Uterus (tissue), 4 donors: ENCODE results near the gene IL4R. TPM values are rescaled to one million over a fixed set of nuclear protein-coding genes. Genes with fewer than 3 reads are reported as not detected.
"Not testable (repeated sequence)": the region's sequence is repeated elsewhere in the genome, so short reads cannot be mapped to it uniquely, and the experiment has no call there.

ENCODE experiments used
- DNase-seq, 2 donors: peaks; one replicate each; pipeline ENCODE4 v3.0.0-alpha.2; 2019 to 2020
- H3K27ac ChIP-seq, 2 donors: fragments of 200-600 bp; sonication (generic); 1 replicate in 1 of 2; 2 replicates in 1 of 2; pipeline ENCODE4 v1.5.1; 2016 to 2018
- H3K27me3 ChIP-seq, 2 donors: fragments of 200-600 bp; sonication (generic); one replicate each; pipeline ENCODE4 v1.5.1; 2018 to 2019; ENCODE audit warnings: control low read depth in 1 of 2
- H3K36me3 ChIP-seq, 2 donors: fragments of 200-600 bp; sonication (generic); one replicate each; pipeline ENCODE4 v1.5.1; 2019; ENCODE audit warnings: control low read depth in 1 of 2
- H3K4me1 ChIP-seq, 2 donors: fragments of 200-600 bp; sonication (generic); one replicate each; pipeline ENCODE4 v1.5.1; 2018 to 2019; ENCODE audit warnings: control low read depth in 1 of 2
- H3K4me3 ChIP-seq, 2 donors: fragments of 200-600 bp; sonication (generic); 1 replicate in 1 of 2; 2 replicates in 1 of 2; pipeline ENCODE4 v1.5.1; 2018 to 2019; ENCODE audit warnings: mild to moderate bottlenecking in 1 of 2
- H3K9me3 ChIP-seq, 2 donors: fragments of 200-600 bp; sonication (generic); one replicate each; pipeline ENCODE4 v1.5.1; 2019; ENCODE audit warnings: control low read depth in 1 of 2
- CTCF ChIP-seq, 4 experiments: fragments of 200-600 bp in 2 of 4; fragments of 450-650 bp in 2 of 4; sonication (generic) in 2 of 4; IDR thresholded peaks; one replicate each; pipeline ENCODE4 v1.5.1; 2016 to 2019; ENCODE audit warnings: antibody characterized with exemption in 4 of 4, mild to moderate bottlenecking in 2 of 4, moderate library complexity in 1 of 4
- POLR2A ChIP-seq, 2 donors: fragments of 450-650 bp; IDR thresholded peaks; one replicate each; pipeline ENCODE4 v1.6.1; 2016; ENCODE audit warnings: antibody characterized with exemption in 2 of 2, mild to moderate bottlenecking in 1 of 2, moderate library complexity in 1 of 2
- intact Hi-C: fragments of 100-400 bp; cut with DNase I; formaldehyde crosslinking; loops from one replicate; pipeline ENCODE4 v1.15.1; 2023; ENCODE audit warnings: low total_unique reads
- total RNA-seq, 4 donors: library from RNA; depleted of rRNA in 3 of 4; stranded (reverse); fragments of >200 nt in 3 of 4; gene quantifications; one replicate each; pipeline versions ENCODE4 v1.1.0 to v1.2.4, GENCODE V29; 2014 to 2023
- donor health status: DM: yes; HTN: yes; CAD: no.

IL4R gene
- total RNA-seq, 4 donors from 2014 or later = 9.4 to 137 (median 45.4) TPM

- intact Hi-C loops = no loop called here
- DNase-seq = peak; percentile 98
These were observed 45.1 kb upstream of the IL4R start, which contains the start of gene NSMCE1 for GRCh38 chr16:27268376-27269299. Gene NSMCE1, minus strand, starts transcription at chr16:27268772. Its CDS starts 11,202 bp downstream, at chr16:27257570.

GRCh38 chr16:27269300-27270150, 44.2 kb upstream of the IL4R start:
- TF ChIP-seq POLR2A (IDR thresholded peaks at IDR 0.05) = no peak
- TF ChIP-seq CTCF (IDR thresholded peaks at IDR 0.05) = no peak
- Histone ChIP-seq H3K4me3 (peak overlapping the region; percentile 69 to 96), H3K36me3 (no peaks in the 10 kb centered on the region), H3K9me3 (no peaks in the 10 kb centered on the region), H3K4me1 (peaks cover 0 to 4% of the 10 kb centered on the region in 2 donors), H3K27me3 (no peaks in the 10 kb centered on the region), H3K27ac (peak overlapping the region in 1 of 2 donors; percentile 92)
- no peak for DNase-seq
- intact Hi-C loops = no loop called here

More at GRCh38 chr16:27268376-27269299, 45.1 kb upstream of the IL4R start, which contains the start of gene NSMCE1:
- Histone ChIP-seq H3K4me3 (peak within 1 kb of the TSS; percentile 69 to 96), H3K27ac (peak within 1 kb of the TSS; percentile 82 to 92), H3K9me3 (no peaks in the 10 kb centered on the region), H3K4me1 (peaks cover 0 to 4% of the 10 kb centered on the region in 2 donors), H3K36me3 (no peaks in the 10 kb centered on the region), H3K27me3 (no peaks in the 10 kb centered on the region)
- TF ChIP-seq CTCF (IDR thresholded peaks at IDR 0.05) (peak; percentile 13 to 54 (median 30)), POLR2A (IDR thresholded peaks at IDR 0.05) (peak; percentile 79 to 92)

- no peak for DNase-seq
- intact Hi-C loops = no loop called here
- Histone ChIP-seq H3K36me3 (no peaks in the 10 kb centered on the region), H3K9me3 (no peaks in the 10 kb centered on the region), H3K27ac (no peak overlapping the region), H3K4me1 (peaks cover 0 to 4% of the 10 kb centered on the region in 2 donors), H3K4me3 (no peak overlapping the region), H3K27me3 (no peaks in the 10 kb centered on the region)
- TF ChIP-seq CTCF (IDR thresholded peaks at IDR 0.05) (no peak), POLR2A (IDR thresholded peaks at IDR 0.05) (no peak)
These were observed 43.4 kb upstream of the IL4R start for GRCh38 chr16:27270349-27270748.

- Histone ChIP-seq H3K4me1 (peaks cover 0 to 4% of the 10 kb centered on the region in 2 donors), H3K36me3 (no peaks in the 10 kb centered on the region), H3K27me3 (no peaks in the 10 kb centered on the region), H3K9me3 (no peaks in the 10 kb centered on the region), H3K4me3 (no peak overlapping the region), H3K27ac (no peak overlapping the region)
- DNase-seq = no peak
- TF ChIP-seq POLR2A (IDR thresholded peaks at IDR 0.05) (no peak), CTCF (IDR thresholded peaks at IDR 0.05) (no peak)
- intact Hi-C loops = no loop called here
These were observed 41.7 kb upstream of the IL4R start for GRCh38 chr16:27272076-27272475.

GRCh38 chr16:27272697-27273096, 41.1 kb upstream of the IL4R start:
- intact Hi-C loops, H3K9me3 ChIP-seq, H3K4me1 ChIP-seq, H3K36me3 ChIP-seq, H3K27ac ChIP-seq, H3K27me3 ChIP-seq, H3K4me3 ChIP-seq, DNase-seq: not testable (repeated sequence)
